IMR-90 (cell line): ENCODE measurements around the gene TRAPPC14. TPM values are rescaled to one million over a fixed set of nuclear protein-coding genes. Genes with fewer than 3 reads are reported as not detected.
A peak's percentile ranks its signal among the peaks of the same experiment; 100 is the strongest.

ENCODE experiments used
- ATAC-seq: fragments of 200-7000 bp; cut with Tn5 transposase; 2 replicates; pipeline ENCODE4 v1.9.1; 2020; ENCODE audit warnings: low read depth, mild to moderate bottlenecking, moderate library complexity
- BruUV-seq: library from RNA; stranded (reverse); fragments of 400-500 nt; replicated peaks from 2 replicates; lab custom pipeline; 2021; lab: Mats Ljungman, UMichigan
- CTCF ChIA-PET: fragments of 300-600 bp; formaldehyde crosslinking; extraction: SDS; loops from one replicate; lab custom pipeline; 2021; ENCODE audit warnings: antibody characterized with exemption; lab: Yijun Ruan, JAX
- POLR2A ChIA-PET: fragments of 300-600 bp; sonication (Branson Sonifier 250); formaldehyde crosslinking; loops from one replicate; lab custom pipeline; 2022; ENCODE audit warnings: antibody characterized with exemption; ENCODE audit not compliant: unreplicated experiment; lab: Charles Lee
- DNase-seq: peaks from one replicate; pipeline ENCODE4 v3.0.0; 2013
- H2AFZ ChIP-seq: replicated peaks from 2 replicates; pipeline ENCODE3; 2013; ENCODE audit warnings: low read length, mild to moderate bottlenecking; ENCODE audit not compliant: poor library complexity
- H2AK5ac ChIP-seq: 2 replicates; pipeline ENCODE4 v1.6.1; 2013; ENCODE audit warnings: low read depth, low read length, inconsistent platforms
- H2AK9ac ChIP-seq: replicated peaks from 2 replicates; pipeline ENCODE3; 2013; ENCODE audit warnings: mild to moderate bottlenecking, low read depth, low read length, moderate library complexity; ENCODE audit not compliant: poor library complexity
- H2BK120ac ChIP-seq: 2 replicates; pipeline ENCODE4 v1.6.1; 2013; ENCODE audit warnings: low read depth, low read length, inconsistent platforms
- H2BK15ac ChIP-seq: 3 replicates; pipeline ENCODE4 v1.6.1; 2013; ENCODE audit warnings: low read depth, low read length, inconsistent platforms
- H2BK20ac ChIP-seq: 2 replicates; pipeline ENCODE4 v1.6.1; 2013; ENCODE audit warnings: low read depth, mild to moderate bottlenecking, inconsistent platforms, low read length, moderate library complexity
- H2BK5ac ChIP-seq: 2 replicates; pipeline ENCODE4 v1.6.1; 2013; ENCODE audit warnings: mild to moderate bottlenecking, low read depth, low read length, inconsistent platforms; ENCODE audit not compliant: poor library complexity, severe bottlenecking
- H3K14ac ChIP-seq: replicated peaks from 2 replicates; pipeline ENCODE4 v1.6.1; 2013; ENCODE audit warnings: low read depth, low read length, inconsistent platforms
- H3K18ac ChIP-seq: 2 replicates; pipeline ENCODE4 v1.6.1; 2013; ENCODE audit warnings: low read depth, low read length, control low read depth
- H3K23ac ChIP-seq: 2 replicates; pipeline ENCODE4 v1.6.1; 2013; ENCODE audit warnings: low read depth, low read length, inconsistent platforms
- H3K27ac ChIP-seq: 2 replicates; pipeline ENCODE4 v1.5.1; 2013; ENCODE audit warnings: mild to moderate bottlenecking, control low read depth, low read length; ENCODE audit not compliant: insufficient read depth
- H3K27me3 ChIP-seq: 2 replicates; pipeline ENCODE4 v1.6.1; 2013; ENCODE audit warnings: low read length; ENCODE audit not compliant: control insufficient read depth, insufficient read depth
- H3K36me3 ChIP-seq: 2 replicates; pipeline ENCODE4 v1.6.1; 2013; ENCODE audit warnings: low read length, mixed read lengths; ENCODE audit not compliant: control insufficient read depth, insufficient read depth
- H3K4ac ChIP-seq: 2 replicates; pipeline ENCODE4 v1.6.1; 2013; ENCODE audit warnings: low read depth, low read length, inconsistent platforms
- H3K4me1 ChIP-seq: 2 replicates; pipeline ENCODE4 v1.6.1; 2013; ENCODE audit warnings: low read length, mixed read lengths; ENCODE audit not compliant: control insufficient read depth, insufficient read depth
- H3K4me2 ChIP-seq: 2 replicates; pipeline ENCODE4 v1.6.1; 2013; ENCODE audit warnings: low read depth, mild to moderate bottlenecking, control low read depth, low read length, moderate library complexity
- H3K4me3 ChIP-seq: 2 replicates; pipeline ENCODE4 v1.5.1; 2013; ENCODE audit warnings: low read depth, mild to moderate bottlenecking, control low read depth, low read length, moderate library complexity; ENCODE audit not compliant: insufficient read depth
- H3K56ac ChIP-seq: 2 replicates; pipeline ENCODE4 v1.6.1; 2013; ENCODE audit warnings: low read length, inconsistent platforms; ENCODE audit not compliant: insufficient read depth; ENCODE audit errors: extremely low read depth
- H3K79me1 ChIP-seq, 2 experiments: 2 replicates each; pipeline ENCODE4 v1.6.1; 2013; ENCODE audit warnings: low read length in 2 of 2, inconsistent platforms in 1 of 2, low read depth in 1 of 2
- H3K9ac ChIP-seq: 2 replicates; pipeline ENCODE4 v1.6.1; 2013; ENCODE audit warnings: low read depth, low read length, control low read depth
- H3K9me1 ChIP-seq: 2 replicates; pipeline ENCODE4 v1.6.1; 2013; ENCODE audit warnings: low read length, inconsistent platforms; ENCODE audit not compliant: insufficient read depth
- H3K9me3 ChIP-seq: 2 replicates; pipeline ENCODE4 v1.6.1; 2013; ENCODE audit warnings: low read length; ENCODE audit not compliant: control insufficient read depth, insufficient read depth
- H4K20me1 ChIP-seq: 2 replicates; pipeline ENCODE4 v1.6.1; 2013; ENCODE audit warnings: low read length, inconsistent platforms; ENCODE audit not compliant: insufficient read depth
- H4K5ac ChIP-seq: 2 replicates; pipeline ENCODE4 v1.6.1; 2013; ENCODE audit warnings: mild to moderate bottlenecking, low read depth, low read length, control low read depth
- H4K8ac ChIP-seq, 2 experiments: 2 replicates each; pipeline ENCODE4 v1.6.1; 2013; ENCODE audit warnings: low read depth in 2 of 2, low read length in 2 of 2, control low read depth in 1 of 2, inconsistent platforms in 1 of 2
- H4K91ac ChIP-seq: 2 replicates; pipeline ENCODE4 v1.6.1; 2013; ENCODE audit warnings: low read depth, low read length, inconsistent platforms; ENCODE audit not compliant: insufficient read depth
- MAFK ChIP-seq: IDR thresholded peaks from 2 replicates; pipeline ENCODE4 v1.6.1; 2012; ENCODE audit warnings: low read depth, low read length, improper control_type of control experiment
- POLR2A ChIP-seq: IDR thresholded peaks from 2 replicates; pipeline ENCODE4 v1.6.1; 2012; ENCODE audit warnings: mild to moderate bottlenecking, low read depth, low read length
- RAD21 ChIP-seq: IDR thresholded peaks from 2 replicates; pipeline ENCODE4 v1.6.1; 2012; ENCODE audit warnings: low read length, improper control_type of control experiment
- WGBS, 2 experiments: methylation state at CpG; one replicate each; pipeline versions ENCODE4 v1.1.5 to v1.1.7; 2013; ENCODE audit warnings: missing lambda C conversion rate in 2 of 2; ENCODE audit not compliant: insufficient read length in 1 of 2; ENCODE audit errors: extremely low coverage in 2 of 2; 5-methylcytosine and 5-hydroxymethylcytosine counted together
- dilution Hi-C: fragments of 300-500 bp; cut with HindIII; formaldehyde crosslinking; loops from one replicate; pipeline ENCODE4 v1.14.3; 2018; ENCODE audit warnings: low sequenced_read_pairs; ENCODE audit not compliant: unreplicated experiment
- in situ Hi-C: fragments of 300-500 bp; cut with MboI; formaldehyde crosslinking; loops from 3 replicates; pipeline ENCODE4 v1.14.3; 2019; ENCODE audit warnings: low sequenced_read_pairs, inconsistent platforms, mixed read lengths
- intact Hi-C: fragments of 100-400 bp; cut with micrococcal nuclease; formaldehyde crosslinking; loops from 2 replicates; pipeline ENCODE4 v1.10.0; 2022
- polyA plus RNA-seq, 3 experiments: library from polyadenylated mRNA; depleted of rRNA; stranded (reverse); fragments of >200 nt; gene quantifications; 2 replicates each; pipeline ENCODE4 v1.2.3, GENCODE V29; 2012; ENCODE audit warnings: low replicate concordance in 1 of 3
- total RNA-seq: library from RNA; depleted of rRNA; stranded (reverse); fragments of >200 nt; gene quantifications from 2 replicates; pipeline ENCODE4 v1.2.3, GENCODE V29; 2012
- TF ChIP-seq, protein P1 (sequence below): conservative IDR thresholded peaks from 2 replicates; pipeline ENCODE4 v1.5.1; 2012; ENCODE audit warnings: mild to moderate bottlenecking, low read depth, low read length, improper control_type of control experiment

The TRAPPC14 gene
- total and polyA plus RNA-seq, 2 of the 4 experiments (the other 2 are of a cell fraction) = 4.5 to 15.9 TPM

DNA sequence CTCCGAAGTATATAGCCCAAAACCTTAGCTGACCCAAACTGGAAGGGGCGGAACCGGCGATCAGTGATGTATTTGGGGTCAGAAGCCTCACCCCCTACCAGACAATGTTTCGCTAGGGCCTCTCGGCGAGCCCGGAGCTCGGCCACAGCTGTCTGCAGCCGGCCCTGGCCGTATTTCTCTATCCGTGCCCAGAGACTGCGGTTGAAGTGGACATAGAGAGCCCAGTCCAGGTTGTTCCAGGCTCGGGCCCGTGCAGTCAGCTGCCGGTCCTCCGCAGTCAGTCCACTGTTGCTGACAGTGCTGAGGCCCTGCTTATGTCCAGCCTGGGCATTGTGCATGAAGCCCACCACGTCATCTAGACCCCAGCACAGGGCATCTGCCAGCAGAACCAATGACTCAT lies 1.5 kb upstream of the TRAPPC14 start:
- no TSS peak for BruUV-seq
- Histone ChIP-seq H3K36me3 (peaks cover 20% of the 10 kb centered on the region), H3K9me1 (peaks cover 2% of the 10 kb centered on the region; the same call in 1 of the 2 replicates), H2AK5ac (no peak overlapping the region), H2BK20ac (no peak overlapping the region), H2AFZ (no peak overlapping the region), H3K14ac (no peak overlapping the region), H3K23ac (no peak overlapping the region), H3K79me1 (peaks cover 10 to 36% of the 10 kb centered on the region in 2 experiments; a peak in 3 of 4 replicates), H2AK9ac (peak overlapping the region; percentile 68), H4K5ac (no peak overlapping the region), H4K8ac (no peak overlapping the region; a peak in 1 of 4 replicates), H3K4me2 (no peak overlapping the region), H3K27me3 (no peaks in the 10 kb centered on the region), H3K27ac (no peak overlapping the region), H3K56ac (no peak overlapping the region), H2BK5ac (no peak overlapping the region), H4K20me1 (peaks cover 16% of the 10 kb centered on the region), H3K4me1 (peaks cover 6% of the 10 kb centered on the region), H2BK120ac (no peak overlapping the region), H3K4me3 (no peak overlapping the region), H2BK15ac (no peak overlapping the region), H3K4ac (no peak overlapping the region), H3K9ac (no peak overlapping the region), H4K91ac (no peak overlapping the region), H3K18ac (no peak overlapping the region), H3K9me3 (no peaks in the 10 kb centered on the region)
- intact Hi-C loops = no loop called here
- TF ChIP-seq RAD21 = no peak
- no peak for TF ChIP-seq MAFK
- no peak for TF ChIP-seq POLR2A
- TF ChIP-seq, protein P1, sequence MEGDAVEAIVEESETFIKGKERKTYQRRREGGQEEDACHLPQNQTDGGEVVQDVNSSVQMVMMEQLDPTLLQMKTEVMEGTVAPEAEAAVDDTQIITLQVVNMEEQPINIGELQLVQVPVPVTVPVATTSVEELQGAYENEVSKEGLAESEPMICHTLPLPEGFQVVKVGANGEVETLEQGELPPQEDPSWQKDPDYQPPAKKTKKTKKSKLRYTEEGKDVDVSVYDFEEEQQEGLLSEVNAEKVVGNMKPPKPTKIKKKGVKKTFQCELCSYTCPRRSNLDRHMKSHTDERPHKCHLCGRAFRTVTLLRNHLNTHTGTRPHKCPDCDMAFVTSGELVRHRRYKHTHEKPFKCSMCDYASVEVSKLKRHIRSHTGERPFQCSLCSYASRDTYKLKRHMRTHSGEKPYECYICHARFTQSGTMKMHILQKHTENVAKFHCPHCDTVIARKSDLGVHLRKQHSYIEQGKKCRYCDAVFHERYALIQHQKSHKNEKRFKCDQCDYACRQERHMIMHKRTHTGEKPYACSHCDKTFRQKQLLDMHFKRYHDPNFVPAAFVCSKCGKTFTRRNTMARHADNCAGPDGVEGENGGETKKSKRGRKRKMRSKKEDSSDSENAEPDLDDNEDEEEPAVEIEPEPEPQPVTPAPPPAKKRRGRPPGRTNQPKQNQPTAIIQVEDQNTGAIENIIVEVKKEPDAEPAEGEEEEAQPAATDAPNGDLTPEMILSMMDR = no peak
- no peak for ATAC-seq
- ChIA-PET CTCF (no interaction called here), POLR2A (no interaction called here)
- DNase-seq = no peak
- dilution Hi-C loops = no loop called here
- in situ Hi-C loops = no loop called here
- 91% methylated on average over 13 of the region's 18 CpGs; no CpG with 5 or more reads in 1 of the 2 experiments for WGBS, 2 experiments
